Measurements from ENCODE around the gene BUD31.

DNA sequence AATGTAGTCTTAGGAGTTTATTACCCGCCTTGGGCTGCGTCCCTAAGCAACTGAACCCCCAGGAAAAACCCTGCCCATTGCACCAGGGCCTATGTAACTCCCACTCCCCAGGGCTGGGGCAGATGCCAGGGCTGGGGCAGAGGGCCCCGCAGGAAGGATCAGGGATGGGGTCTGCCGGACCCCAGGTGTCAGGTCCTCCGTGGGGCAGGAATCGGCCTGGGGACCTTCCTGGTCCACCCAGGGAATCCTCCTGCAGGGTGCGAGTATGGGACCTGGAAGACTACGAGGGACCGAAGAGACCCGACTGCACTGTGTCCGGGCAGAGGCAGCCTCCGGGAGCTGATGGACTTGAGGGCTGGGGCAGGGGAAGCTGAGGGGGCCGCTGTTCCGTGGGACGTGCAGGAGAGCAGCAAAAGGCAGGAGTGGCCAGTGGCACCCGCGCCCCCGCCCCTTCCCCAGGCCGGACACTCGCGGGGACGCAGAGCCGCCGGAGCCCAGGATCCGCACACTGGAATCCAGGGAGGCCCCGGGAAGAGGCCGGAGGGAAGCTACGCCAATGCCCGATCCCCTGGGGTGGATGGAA, 59.7 kb downstream of the BUD31 start:
- TF ChIP-seq CTCF (conservative IDR thresholded peaks at IDR 0.05; ENCODE audit: low read length) (no peak), EZH2phosphoT487 (IDR thresholded peaks at IDR 0.05; ENCODE audit: borderline replicate concordance, low read depth, low read length) (no peak)
